K562 (cell line): ENCODE measurements around the gene OXNAD1. TPM values are rescaled to one million over a fixed set of nuclear protein-coding genes. Genes with fewer than 3 reads are reported as not detected.

Experiments
- ATAC-seq: fragments of 200-7000 bp; cut with Tn5 transposase; 3 replicates; pipeline ENCODE4 v1.9.1; 2020; ENCODE audit warnings: moderate library complexity
- BruUV-seq: library from RNA; stranded (reverse); fragments of 400-500 nt; replicated peaks from 2 replicates; lab custom pipeline; 2021; lab: Mats Ljungman, UMichigan
- CTCF ChIA-PET: fragments of 300-600 bp; formaldehyde crosslinking; extraction: SDS; loops from one replicate; lab custom pipeline; 2021; ENCODE audit warnings: low intra/inter-chr PET ratio; lab: Yijun Ruan, JAX
- POLR2A ChIA-PET: fragments of 300-600, 350-650 bp; sonication (Branson Sonifier 250); formaldehyde crosslinking; extraction: SDS; loops from one replicate; lab custom pipeline; 2021; ENCODE audit warnings: antibody characterized with exemption, inconsistent platforms; lab: Yijun Ruan, JAX
- DNase-seq, 4 experiments: peaks; one replicate each; pipeline versions ENCODE4 v3.0.0 to v3.0.0-alpha.2; 2011 to 2018; ENCODE audit warnings: low spot score in 3 of 4, mixed read lengths in 3 of 4; ENCODE audit errors: extremely low read depth in 1 of 4
- FAIRE-seq: peaks from 2 replicates; lab custom pipeline; 2011; peaks lifted over from hg19 to GRCh38; lab: Jason Lieb, UNC
- H2AFZ ChIP-seq: 2 replicates; pipeline ENCODE4 v1.6.0; 2011; ENCODE audit warnings: low read depth, low read length, control low read depth, inconsistent platforms
- H3K27ac ChIP-seq: fragments of 200-600 bp; 3 replicates; pipeline ENCODE4 v1.8.0; 2011; ENCODE audit warnings: low read depth, mild to moderate bottlenecking, control low read depth, inconsistent platforms, low read length, moderate library complexity, mixed read lengths; ENCODE audit errors: extremely low read depth
- H3K27me3 ChIP-seq, 2 experiments: fragments of 300-600 bp in 1 of 2; 2 replicates in 1 of 2; 3 replicates in 1 of 2; pipeline versions ENCODE4 v1.6.0 to v1.8.0; 2011; ENCODE audit warnings: inconsistent platforms in 2 of 2, low read length in 2 of 2, mild to moderate bottlenecking in 1 of 2, mixed read lengths in 1 of 2, moderate library complexity in 1 of 2; ENCODE audit not compliant: control insufficient read depth in 2 of 2, insufficient read depth in 2 of 2
- H3K36me3 ChIP-seq: fragments of 300-600 bp; 3 replicates; pipeline ENCODE4 v1.8.0; 2011; ENCODE audit warnings: mild to moderate bottlenecking, low read length, inconsistent platforms; ENCODE audit not compliant: control insufficient read depth, insufficient read depth
- H3K4me1 ChIP-seq, 2 experiments: fragments of 200-600 bp in 1 of 2; replicated peaks in 1 of 2; 2 replicates in 1 of 2; 3 replicates in 1 of 2; pipeline versions ENCODE4 v1.5.1 to v1.8.0; 2011; ENCODE audit warnings: inconsistent platforms in 2 of 2, low read length in 2 of 2, mild to moderate bottlenecking in 1 of 2, mixed read lengths in 1 of 2, moderate library complexity in 1 of 2; ENCODE audit not compliant: control insufficient read depth in 2 of 2, insufficient read depth in 2 of 2
- H3K4me2 ChIP-seq: 2 replicates; pipeline ENCODE4 v1.6.1; 2011; ENCODE audit warnings: low read length, control low read depth, inconsistent platforms, mixed read lengths; ENCODE audit not compliant: insufficient read depth
- H3K4me3 ChIP-seq: fragments of 200-600 bp; sonication (generic), shearing (Covaris generic); 2 replicates; pipeline ENCODE4 v1.5.1; 2016; ENCODE audit warnings: control low read depth, inconsistent platforms
- H3K79me2 ChIP-seq: fragments of 200-600 bp; 3 replicates; pipeline ENCODE4 v1.8.0; 2011; ENCODE audit warnings: low read length, inconsistent platforms; ENCODE audit not compliant: control insufficient read depth, insufficient read depth
- H3K9ac ChIP-seq, 2 experiments: 2 replicates each; pipeline versions ENCODE4 v1.6.0 to v1.6.1; 2011; ENCODE audit warnings: low read depth in 2 of 2, low read length in 2 of 2, control low read depth in 1 of 2, inconsistent platforms in 1 of 2, mild to moderate bottlenecking in 1 of 2, mixed read lengths in 1 of 2; ENCODE audit not compliant: insufficient read depth in 1 of 2
- H3K9me1 ChIP-seq: one replicate; pipeline ENCODE4 v1.6.0; 2011; ENCODE audit warnings: inconsistent platforms, mild to moderate bottlenecking, low read length, moderate library complexity; ENCODE audit not compliant: control insufficient read depth, insufficient read depth
- H3K9me3 ChIP-seq: replicated peaks from 2 replicates; pipeline ENCODE4 v1.5.1; 2011; ENCODE audit warnings: low read depth, low read length, inconsistent platforms; ENCODE audit not compliant: control insufficient read depth, insufficient read depth
- H4K20me1 ChIP-seq: replicated peaks from 2 replicates; pipeline ENCODE4 v1.6.1; 2011; ENCODE audit warnings: low read length, inconsistent platforms, mixed read lengths; ENCODE audit not compliant: control insufficient read depth, insufficient read depth
- CREB1 ChIP-seq, 2 experiments: sonication (generic) in 1 of 2; formaldehyde crosslinking in 1 of 2; IDR thresholded peaks; 2 replicates each; pipeline versions ENCODE4 v1.6.1 to v1.8.0; 2012 to 2022; ENCODE audit warnings: inconsistent platforms in 1 of 2, mild to moderate bottlenecking in 1 of 2, missing genetic modification reagents in 1 of 2, moderate library complexity in 1 of 2
- HOMEZ ChIP-seq: fragments of 250-450 bp; sonication (Bioruptor Pico); IDR thresholded peaks from 2 replicates; pipeline ENCODE4 v1.4.0; 2020; ENCODE audit warnings: mild to moderate bottlenecking, moderate library complexity
- LEF1 ChIP-seq: fragments of 450-650 bp; IDR thresholded peaks from 2 replicates; pipeline ENCODE4 v1.6.1; 2016; ENCODE audit warnings: mild to moderate bottlenecking
- NFE2L1 ChIP-seq: fragments of 450-650 bp; IDR thresholded peaks from 2 replicates; pipeline ENCODE4 v1.6.1; 2016; ENCODE audit warnings: missing genetic modification characterization, low read depth, mild to moderate bottlenecking, missing compliant biosample characterization, moderate library complexity, borderline replicate concordance
- SMARCA5 ChIP-seq: fragments of 450-650 bp; IDR thresholded peaks from 2 replicates; pipeline ENCODE4 v1.6.1; 2016
- TCF15 ChIP-seq: fragments of 250-450 bp; sonication (Bioruptor Pico); IDR thresholded peaks from 2 replicates; pipeline ENCODE4 v1.8.0; 2022; ENCODE audit warnings: moderate library complexity, mild to moderate bottlenecking, inconsistent platforms
- ZBTB40 ChIP-seq, 2 experiments: fragments of 450-650 bp in 1 of 2; sonication (generic) in 1 of 2; formaldehyde crosslinking in 1 of 2; IDR thresholded peaks; 2 replicates each; pipeline versions ENCODE4 v1.7.1 to v1.9.0; 2016 to 2022; ENCODE audit warnings: inconsistent platforms in 1 of 2, mild to moderate bottlenecking in 1 of 2, missing genetic modification reagents in 1 of 2
- ZNF449 ChIP-seq: fragments of 250-450 bp; sonication (Bioruptor Pico); IDR thresholded peaks from 2 replicates; pipeline ENCODE4 v1.8.0; 2022; ENCODE audit warnings: moderate library complexity, mild to moderate bottlenecking, inconsistent platforms
- ZNF717 ChIP-seq: fragments of 250-450 bp; sonication (Bioruptor Pico); IDR thresholded peaks from 2 replicates; pipeline ENCODE4 v1.5.0; 2021
- WGBS: fragments of 100-300 bp; shearing (Covaris generic); methylation state at CpG from one replicate; pipeline ENCODE4 v1.1.6; 2016; ENCODE audit warnings: low coverage, mixed read lengths; ENCODE audit not compliant: insufficient coverage; ENCODE audit errors: missing lambda C conversion rate; 5-methylcytosine and 5-hydroxymethylcytosine counted together
- in situ Hi-C: fragments of 300-500 bp; cut with MboI; formaldehyde crosslinking; loops from 4 replicates; pipeline ENCODE4 v1.15.0; 2018; ENCODE audit warnings: inconsistent platforms, mixed read lengths
- intact Hi-C: fragments of 100-400 bp; cut with micrococcal nuclease; formaldehyde crosslinking; loops from 2 replicates; pipeline ENCODE4 v1.14.2; 2022
- polyA plus RNA-seq, 8 experiments: library from polyadenylated mRNA; depleted of rRNA in 4 of 8; stranded (reverse) in 5 of 8; unstranded in 3 of 8; fragments of >200 nt; fragmentation: Nextera tagmentation in 2 of 8; fragmentation: Illumina TruSeq in 1 of 8; extraction: Ambion mirVana in 2 of 8; extraction: Trizol in 1 of 8; gene quantifications; 2 replicates each; pipeline versions ENCODE4 v1.2.1 to v1.2.3, GENCODE V29; 2011 to 2014; ENCODE audit warnings: inconsistent platforms in 1 of 8, missing spikeins in 1 of 8
- total RNA-seq, 7 experiments: library from RNA; depleted of rRNA in 6 of 7; stranded (reverse); fragments of >200 nt in 6 of 7; fragmentation: Illumina TruSeq in 2 of 7; extraction: Trizol in 2 of 7; gene quantifications; 2 replicates each; pipeline versions ENCODE4 v1.2.1 to v1.2.3, GENCODE V29; 2011 to 2021; ENCODE audit warnings: low replicate concordance in 1 of 7

OXNAD1 gene
- total and polyA plus RNA-seq, 9 of the 15 experiments (the other 6 are each of a cell fraction or from before 2014, with no cell fraction given): 12.8 to 44.4 (median 41.1) TPM

- in situ Hi-C loops (no loop called here), intact Hi-C loops (no loop called here)
- ChIA-PET POLR2A (interaction anchor here (1.1 to 1.4 kb wide), 3 partner anchors 11 to 40 kb away, joined by 3 read pairs; no protein-coding TSS in a partner anchor), CTCF (no interaction called here)
- Histone ChIP-seq H4K20me1 (no peaks in the 10 kb centered on the region), H2AFZ (no peak overlapping the region), H3K27ac (no peak overlapping the region), H3K9ac (no peak overlapping the region), H3K4me2 (no peak overlapping the region), H3K9me3 (no peaks in the 10 kb centered on the region), H3K36me3 (peaks cover 14% of the 10 kb centered on the region; the same call in 1 of the 3 replicates), H3K79me2 (no peaks in the 10 kb centered on the region), H3K27me3 (no peaks in the 10 kb centered on the region), H3K9me1 (no peaks in the 10 kb centered on the region), H3K4me3 (no peak overlapping the region), H3K4me1 (0 out of 5 replicates have a peak, but pooled peaks cover 0 to 5% of the 10 kb centered on the region in 2 experiments)
- WGBS: 54% methylated on average over 2 of the region's 2 CpGs
- DNase-seq: no peak
- no TSS peak for BruUV-seq
- ATAC-seq: no peak
- FAIRE-seq: no peak
- no peak for TF ChIP-seq TCF15 (CRISPR knock-in tag)
- TF ChIP-seq NFE2L1 (tag): no peak
- no peak for TF ChIP-seq ZNF717 (CRISPR knock-in tag)
- TF ChIP-seq ZNF449 (CRISPR knock-in tag): no peak
- TF ChIP-seq CREB1 (IDR thresholded peaks at IDR 0.05): no peak
- TF ChIP-seq CREB1 (CRISPR knock-in tag; IDR thresholded peaks at IDR 0.05): no peak
- TF ChIP-seq SMARCA5: no peak
- TF ChIP-seq HOMEZ (CRISPR knock-in tag): no peak
- no peak for TF ChIP-seq ZBTB40 (IDR thresholded peaks at IDR 0.05)
- no peak for TF ChIP-seq ZBTB40 (CRISPR knock-in tag; IDR thresholded peaks at IDR 0.05)
- TF ChIP-seq LEF1: no peak
Measured at GRCh38 chr3:16352428-16352827, 87.4 kb downstream of the OXNAD1 start.
